BLaER1 (cell line): ENCODE data around the gene PLP2.

ENCODE experiments used
- H3K27ac ChIP-seq: shearing (Covaris generic); formaldehyde crosslinking; 2 replicates; pipeline ENCODE4 v1.8.1; 2022
- H3K27me3 ChIP-seq: shearing (Covaris generic); formaldehyde crosslinking; 2 replicates; pipeline ENCODE4 v1.8.1; 2022
- H3K36me3 ChIP-seq: shearing (Covaris generic); formaldehyde crosslinking; 2 replicates; pipeline ENCODE4 v1.8.1; 2022
- H3K4me1 ChIP-seq: shearing (Covaris generic); formaldehyde crosslinking; 2 replicates; pipeline ENCODE4 v1.8.1; 2022
- H3K4me2 ChIP-seq: shearing (Covaris generic); formaldehyde crosslinking; 2 replicates; pipeline ENCODE4 v1.8.1; 2022
- H3K4me3 ChIP-seq: shearing (Covaris generic); formaldehyde crosslinking; 2 replicates; pipeline ENCODE4 v1.8.1; 2022
- H3K9ac ChIP-seq: shearing (Covaris generic); formaldehyde crosslinking; 2 replicates; pipeline ENCODE4 v1.8.1; 2022
- H3K9me3 ChIP-seq: shearing (Covaris generic); formaldehyde crosslinking; 2 replicates; pipeline ENCODE4 v1.8.1; 2022
- H4K20me1 ChIP-seq: shearing (Covaris generic); formaldehyde crosslinking; 2 replicates; pipeline ENCODE4 v1.8.1; 2022
- Cebpa-rat ChIP-seq: shearing (Covaris generic); IDR thresholded peaks from 2 replicates; pipeline ENCODE4 v1.8.1; 2022

Gene PLP2

DNA sequence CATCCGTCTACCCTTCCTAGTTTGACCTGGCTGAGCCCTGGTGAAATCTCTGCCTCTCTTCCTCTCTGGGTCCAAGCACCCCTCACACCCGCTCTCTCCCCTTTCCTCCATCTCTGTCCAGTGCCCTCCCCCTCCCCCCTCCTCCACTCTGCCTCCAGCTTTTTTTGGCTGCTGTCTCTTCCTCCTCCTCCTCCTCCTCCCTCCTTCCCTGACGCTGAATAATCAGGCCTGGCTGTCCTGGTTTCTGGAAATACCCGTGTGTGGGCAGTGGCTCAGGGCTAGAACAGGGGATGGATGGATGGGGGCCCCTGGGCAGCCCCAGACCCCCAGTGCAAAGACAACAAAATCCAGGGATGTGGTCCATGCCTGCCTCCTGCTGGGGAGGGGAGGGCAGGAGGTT, 33.0 kb downstream of the PLP2 start:
- Histone ChIP-seq H3K27me3 (peaks cover 30% of the 10 kb centered on the region), H3K9me3 (no peaks in the 10 kb centered on the region), H4K20me1 (no peaks in the 10 kb centered on the region), H3K4me2 (no peak overlapping the region), H3K9ac (no peak overlapping the region), H3K4me3 (no peak overlapping the region), H3K27ac (no peak overlapping the region), H3K36me3 (no peaks in the 10 kb centered on the region), H3K4me1 (no peaks in the 10 kb centered on the region)
- TF ChIP-seq Cebpa-rat, result no peak

DNA sequence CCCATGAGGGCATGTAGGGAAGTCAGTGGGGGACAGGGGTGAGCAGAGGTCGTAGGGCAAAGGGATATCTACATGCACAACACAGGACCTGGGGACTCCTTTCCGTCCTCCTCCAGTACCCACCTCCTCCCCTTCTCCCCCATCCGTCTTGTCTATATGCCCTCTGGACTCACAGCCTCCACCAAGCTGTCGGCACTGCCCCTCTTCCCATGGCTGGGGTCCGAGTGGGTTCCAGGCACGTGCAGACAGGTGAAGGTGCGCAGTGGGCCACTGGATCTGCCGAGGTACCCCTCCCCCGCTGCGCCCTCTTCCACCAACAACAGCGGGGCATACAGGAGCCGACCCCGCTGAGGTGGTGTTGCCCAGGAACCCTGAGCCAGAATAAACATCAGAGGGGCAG, 33.7 kb downstream of the PLP2 start:
- no peak overlapping the region for H3K4me3 ChIP-seq
- no peaks in the 10 kb centered on the region for H3K4me1 ChIP-seq
- no peak overlapping the region for H3K27ac ChIP-seq
- H3K9ac ChIP-seq, result no peak overlapping the region
- no peaks in the 10 kb centered on the region for H3K36me3 ChIP-seq
- no peaks in the 10 kb centered on the region for H4K20me1 ChIP-seq
- no peaks in the 10 kb centered on the region for H3K9me3 ChIP-seq
- H3K4me2 ChIP-seq, result no peak overlapping the region
- TF ChIP-seq Cebpa-rat, result no peak
- H3K27me3 ChIP-seq, result peaks cover 31% of the 10 kb centered on the region

DNA sequence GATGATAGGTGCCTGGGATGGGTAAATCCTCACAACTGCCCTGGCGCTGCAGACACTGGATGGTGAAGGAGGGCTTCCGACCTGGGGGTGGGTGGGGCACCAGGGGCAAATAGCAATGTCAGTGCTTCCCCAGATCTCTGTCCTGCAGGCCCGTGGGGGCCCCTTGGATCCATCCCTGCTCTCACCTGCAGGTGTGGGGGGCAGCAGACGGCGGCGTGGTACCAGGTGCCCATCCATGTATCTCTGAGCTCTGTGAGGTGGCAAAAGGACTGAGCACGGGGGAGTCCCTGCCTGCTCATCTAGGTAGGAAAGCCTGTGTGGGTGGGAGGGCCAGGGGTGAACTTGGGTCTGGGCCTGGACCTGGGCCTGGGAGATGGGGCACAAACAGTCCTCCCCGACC, 34.8 kb downstream of the PLP2 start:
- no peak for TF ChIP-seq Cebpa-rat
- H3K27me3 ChIP-seq, result peaks cover 40% of the 10 kb centered on the region
- H3K4me2 ChIP-seq, result no peak overlapping the region
- no peaks in the 10 kb centered on the region for H4K20me1 ChIP-seq
- no peaks in the 10 kb centered on the region for H3K9me3 ChIP-seq
- no peak overlapping the region for H3K4me3 ChIP-seq
- no peaks in the 10 kb centered on the region for H3K36me3 ChIP-seq
- H3K4me1 ChIP-seq, result no peaks in the 10 kb centered on the region
- no peak overlapping the region for H3K9ac ChIP-seq
- H3K27ac ChIP-seq, result no peak overlapping the region

DNA sequence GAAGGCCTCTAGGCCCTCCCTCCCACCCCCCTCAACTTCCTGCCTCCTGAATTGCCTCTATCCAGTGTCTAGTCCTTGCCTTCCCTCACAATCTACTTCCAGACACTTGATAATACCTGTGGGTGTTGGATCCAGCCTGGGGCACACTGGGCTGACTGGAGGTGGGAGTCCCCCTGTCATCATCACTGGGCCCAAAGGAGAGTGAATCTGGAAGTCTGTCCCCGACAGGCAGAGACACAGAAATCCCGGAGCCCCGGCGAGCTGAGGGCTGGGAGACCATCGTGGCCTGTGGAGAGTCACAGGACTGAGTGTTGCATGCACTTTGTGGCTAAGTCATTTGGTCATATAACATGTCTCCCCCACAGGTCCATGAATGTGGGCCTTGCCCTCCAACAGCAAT, 36.7 kb downstream of the PLP2 start:
- Histone ChIP-seq H3K36me3 (no peaks in the 10 kb centered on the region), H3K4me3 (no peak overlapping the region), H3K27ac (no peak overlapping the region), H3K27me3 (peaks cover 38% of the 10 kb centered on the region), H3K9me3 (no peaks in the 10 kb centered on the region), H4K20me1 (no peaks in the 10 kb centered on the region), H3K9ac (no peak overlapping the region), H3K4me1 (no peaks in the 10 kb centered on the region), H3K4me2 (no peak overlapping the region)
- no peak for TF ChIP-seq Cebpa-rat

DNA sequence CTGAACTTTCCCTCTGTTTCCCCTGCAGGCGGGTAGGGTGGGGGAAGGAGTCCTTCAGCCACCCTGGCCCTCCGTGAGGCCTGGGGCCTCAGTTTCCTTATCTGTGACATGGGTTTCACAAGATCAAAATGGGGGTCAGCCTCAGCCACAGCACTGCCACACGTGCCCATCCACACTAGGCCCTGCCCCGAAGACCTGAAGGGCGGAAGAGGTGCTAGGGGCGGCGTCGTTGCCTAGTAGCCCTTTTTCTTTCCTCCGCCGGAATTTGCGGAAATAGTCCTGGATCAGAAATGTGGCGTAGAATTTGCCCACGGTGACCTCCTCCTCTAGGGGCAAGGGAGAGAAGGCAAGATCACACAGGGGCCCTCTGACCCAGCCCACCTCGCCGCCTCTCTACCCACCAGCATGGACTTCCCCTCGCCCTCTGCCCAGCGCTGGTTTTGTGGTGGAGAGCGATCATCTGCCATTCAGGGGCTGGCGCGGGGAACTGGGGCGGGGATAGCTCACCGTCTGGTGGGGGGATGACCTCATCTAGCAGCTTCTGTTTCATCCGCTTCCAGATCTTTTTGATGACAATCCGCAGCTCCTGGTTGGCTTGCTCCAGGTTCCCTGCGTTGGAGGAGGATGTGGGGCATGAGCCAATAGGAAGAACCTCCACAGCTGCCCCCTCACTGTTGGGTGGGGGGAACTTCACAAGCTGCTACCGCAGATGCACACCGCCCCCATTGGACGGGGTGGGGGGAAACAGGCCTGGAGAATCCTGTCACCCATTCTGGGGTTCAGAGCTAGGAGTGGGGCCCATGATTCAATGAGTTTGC, 37.9 kb downstream of the PLP2 start:
- TF ChIP-seq Cebpa-rat, result no peak

DNA sequence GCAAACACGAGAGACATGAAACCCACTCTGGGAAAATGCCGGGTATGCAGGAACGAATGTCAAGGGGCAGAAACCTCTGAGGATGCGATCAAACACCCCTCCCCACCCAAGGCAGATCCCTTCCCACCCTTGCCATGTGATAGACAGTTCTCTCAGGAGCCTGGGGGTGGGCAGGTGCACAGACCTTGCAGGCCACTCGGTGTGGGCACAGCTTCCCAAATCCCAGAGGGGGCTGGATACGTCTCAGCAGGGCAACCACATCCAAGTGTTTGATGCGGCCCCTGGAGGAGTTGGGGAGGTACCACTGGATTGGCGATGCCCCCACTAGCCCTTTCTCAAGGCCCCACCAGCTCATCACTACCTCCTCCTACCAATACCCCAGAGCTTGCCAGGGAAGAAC, 38.7 kb downstream of the PLP2 start:
- TF ChIP-seq Cebpa-rat, result no peak
- no peaks in the 10 kb centered on the region for H4K20me1 ChIP-seq
- no peak overlapping the region for H3K4me3 ChIP-seq
- no peak overlapping the region for H3K9ac ChIP-seq
- no peak overlapping the region for H3K4me2 ChIP-seq
- no peak overlapping the region for H3K27ac ChIP-seq
- H3K27me3 ChIP-seq, result peaks cover 28% of the 10 kb centered on the region
- H3K36me3 ChIP-seq, result no peaks in the 10 kb centered on the region
- no peaks in the 10 kb centered on the region for H3K4me1 ChIP-seq
- H3K9me3 ChIP-seq, result no peaks in the 10 kb centered on the region

More for the DNA sequence above, 37.9 kb downstream of the PLP2 start:
- Histone ChIP-seq H3K9ac (no peak overlapping the region), H3K4me2 (no peak overlapping the region), H4K20me1 (no peaks in the 10 kb centered on the region), H3K27ac (no peak overlapping the region), H3K9me3 (no peaks in the 10 kb centered on the region), H3K4me3 (no peak overlapping the region), H3K4me1 (no peaks in the 10 kb centered on the region), H3K36me3 (no peaks in the 10 kb centered on the region), H3K27me3 (peaks cover 27% of the 10 kb centered on the region)

DNA sequence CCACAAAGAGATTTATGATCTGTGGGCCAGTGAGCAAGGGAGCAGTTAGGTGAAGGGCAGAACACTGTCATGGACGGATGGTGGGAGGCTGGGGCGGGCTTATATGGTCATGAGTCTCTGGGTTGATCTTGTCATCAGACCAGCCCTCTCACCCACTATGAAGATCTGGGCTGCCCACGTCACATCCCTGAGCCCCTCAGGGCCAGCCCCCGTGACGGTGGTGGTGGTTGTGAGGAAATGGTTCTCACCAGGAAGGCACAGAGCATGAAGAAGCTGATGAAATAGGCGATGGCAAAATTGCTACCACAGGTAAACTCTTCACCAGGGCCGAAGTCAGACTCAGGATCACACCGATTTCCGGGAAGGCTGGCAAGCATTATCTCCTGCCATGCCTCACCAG, 39.4 kb downstream of the PLP2 start:
- Histone ChIP-seq H4K20me1 (no peaks in the 10 kb centered on the region), H3K27ac (no peak overlapping the region), H3K27me3 (peaks cover 28% of the 10 kb centered on the region), H3K4me1 (no peaks in the 10 kb centered on the region), H3K4me2 (no peak overlapping the region), H3K9me3 (no peaks in the 10 kb centered on the region), H3K4me3 (no peak overlapping the region), H3K9ac (no peak overlapping the region), H3K36me3 (no peaks in the 10 kb centered on the region)
- no peak for TF ChIP-seq Cebpa-rat

DNA sequence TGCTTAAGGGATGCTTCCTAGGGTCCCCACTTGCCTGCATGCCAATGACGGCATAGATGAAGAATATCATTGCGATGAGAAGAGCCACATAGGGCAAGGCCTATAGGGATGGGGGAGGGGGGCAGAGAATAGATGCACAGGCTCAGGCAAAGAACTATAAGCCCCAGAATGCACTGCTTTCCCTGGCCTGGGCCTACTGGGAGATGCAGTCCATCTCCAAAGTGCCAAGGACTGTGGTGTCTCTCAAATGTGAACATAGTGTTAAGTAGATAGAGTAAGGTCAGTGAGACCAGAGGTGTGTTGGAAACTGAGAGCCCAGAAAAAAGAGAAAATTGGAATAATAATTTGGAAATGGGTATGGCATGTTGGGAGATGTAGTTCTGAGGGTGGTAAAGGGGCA, 40.5 kb downstream of the PLP2 start:
- no peak for TF ChIP-seq Cebpa-rat
- no peak overlapping the region for H3K27ac ChIP-seq
- H4K20me1 ChIP-seq, result no peaks in the 10 kb centered on the region; the same call in 1 of the 2 replicates
- H3K4me1 ChIP-seq, result no peaks in the 10 kb centered on the region
- no peak overlapping the region for H3K9ac ChIP-seq
- H3K36me3 ChIP-seq, result no peaks in the 10 kb centered on the region
- peaks cover 33% of the 10 kb centered on the region for H3K27me3 ChIP-seq
- H3K4me2 ChIP-seq, result no peak overlapping the region
- H3K9me3 ChIP-seq, result no peaks in the 10 kb centered on the region
- no peak overlapping the region for H3K4me3 ChIP-seq

DNA sequence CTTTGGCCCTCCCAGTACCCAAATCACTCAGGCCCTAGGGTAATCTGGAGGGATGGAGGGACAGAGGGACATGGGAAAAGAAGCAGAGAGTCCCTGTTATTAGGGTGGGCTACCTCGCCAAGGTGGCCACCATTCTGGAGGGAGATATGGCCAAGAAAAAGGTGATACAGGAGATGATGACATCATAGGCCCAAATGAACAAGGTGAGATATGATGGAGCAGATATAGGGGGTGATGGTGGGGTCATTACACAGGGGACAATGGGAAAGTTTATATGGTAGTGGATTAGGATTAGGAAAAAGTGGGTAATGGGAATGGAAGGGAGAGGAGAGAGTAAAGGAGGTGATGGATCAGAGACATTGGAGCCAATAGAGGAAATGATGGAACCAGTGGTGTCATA, 41.2 kb downstream of the PLP2 start:
- Histone ChIP-seq H3K27ac (no peak overlapping the region), H4K20me1 (no peaks in the 10 kb centered on the region; the same call in 1 of the 2 replicates), H3K9me3 (no peaks in the 10 kb centered on the region), H3K4me1 (no peaks in the 10 kb centered on the region), H3K36me3 (no peaks in the 10 kb centered on the region), H3K9ac (no peak overlapping the region), H3K4me2 (no peak overlapping the region), H3K27me3 (peaks cover 36% of the 10 kb centered on the region), H3K4me3 (no peak overlapping the region)
- no peak for TF ChIP-seq Cebpa-rat

DNA sequence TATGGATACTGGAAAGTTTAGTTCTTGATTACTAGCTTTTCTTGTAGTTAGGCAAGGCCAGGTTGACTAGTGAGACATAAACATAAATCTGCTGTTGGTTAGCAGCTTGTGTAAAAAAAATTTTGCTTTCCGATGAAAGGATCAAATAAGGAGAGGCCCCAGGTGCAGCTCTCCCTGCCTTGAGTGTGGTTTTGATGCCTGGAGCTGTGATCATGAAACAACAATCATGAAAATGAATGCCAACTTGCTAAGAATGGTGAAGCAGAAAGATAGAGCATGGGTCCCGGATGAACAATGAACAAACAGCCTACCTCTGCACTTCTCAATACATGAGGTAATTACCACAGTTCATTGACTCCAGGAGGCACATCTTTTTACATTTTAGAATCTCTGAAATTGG, 42.7 kb downstream of the PLP2 start:
- H3K9me3 ChIP-seq, result no peaks in the 10 kb centered on the region
- no peaks in the 10 kb centered on the region for H3K4me1 ChIP-seq
- no peak for TF ChIP-seq Cebpa-rat
- H3K4me3 ChIP-seq, result no peak overlapping the region
- H3K27me3 ChIP-seq, result peaks cover 36% of the 10 kb centered on the region
- H3K4me2 ChIP-seq, result no peak overlapping the region
- H3K9ac ChIP-seq, result no peak overlapping the region
- no peak overlapping the region for H3K27ac ChIP-seq
- no peaks in the 10 kb centered on the region for H3K36me3 ChIP-seq
- no peaks in the 10 kb centered on the region; the same call in 1 of the 2 replicates for H4K20me1 ChIP-seq
